HEK293T (cell line): Measurements from ENCODE around the gene SQOR.

ENCODE experiments used
- CTCF ChIA-PET: fragments of 350-600 bp; formaldehyde crosslinking; extraction: SDS; loops from one replicate; lab custom pipeline; 2021; ENCODE audit warnings: antibody characterized with exemption, inconsistent platforms; lab: Yijun Ruan, JAX
- POLR2A ChIA-PET: fragments of 350-600 bp; formaldehyde crosslinking; extraction: SDS; loops from one replicate; lab custom pipeline; 2020; ENCODE audit warnings: antibody characterized with exemption, inconsistent platforms; lab: Yijun Ruan, JAX
- DNase-seq: peaks from one replicate; pipeline ENCODE4 v3.0.0; 2012; ENCODE audit warnings: mixed read lengths; ENCODE audit errors: extremely low spot score
- ARNT ChIP-seq: fragments of 450-650 bp; IDR thresholded peaks from 2 replicates; pipeline ENCODE4 v1.6.1; 2017; ENCODE audit warnings: mild to moderate bottlenecking
- BHLHE40 ChIP-seq: fragments of 450-650 bp; IDR thresholded peaks from 2 replicates; pipeline ENCODE4 v1.6.1; 2016; ENCODE audit warnings: mild to moderate bottlenecking, moderate library complexity, borderline replicate concordance
- CTBP1 ChIP-seq: fragments of 450-650 bp; IDR thresholded peaks from 2 replicates; pipeline ENCODE4 v1.6.1; 2016; ENCODE audit warnings: borderline replicate concordance
- ELF4 ChIP-seq: fragments of 450-650 bp; IDR thresholded peaks from 2 replicates; pipeline ENCODE4 v1.6.1; 2017; ENCODE audit warnings: antibody characterized with exemption
- FOXA1 ChIP-seq: fragments of 450-650 bp; IDR thresholded peaks from 2 replicates; pipeline ENCODE4 v1.6.1; 2016; ENCODE audit warnings: mild to moderate bottlenecking
- FOXK2 ChIP-seq: fragments of 450-650 bp; IDR thresholded peaks from 2 replicates; pipeline ENCODE4 v1.6.1; 2016; ENCODE audit warnings: mild to moderate bottlenecking
- FOXM1 ChIP-seq: fragments of 450-650 bp; IDR thresholded peaks from 2 replicates; pipeline ENCODE4 v1.6.1; 2017; ENCODE audit warnings: mild to moderate bottlenecking, borderline replicate concordance
- HDGF ChIP-seq: fragments of 450-650 bp; IDR thresholded peaks from 2 replicates; pipeline ENCODE4 v1.6.1; 2017; ENCODE audit warnings: antibody characterized with exemption, borderline replicate concordance
- L3MBTL2 ChIP-seq: fragments of 450-650 bp; conservative IDR thresholded peaks from 2 replicates; pipeline ENCODE4 v1.6.1; 2016; ENCODE audit warnings: mild to moderate bottlenecking
- LEF1 ChIP-seq: fragments of 450-650 bp; IDR thresholded peaks from 2 replicates; pipeline ENCODE4 v1.6.1; 2017; ENCODE audit warnings: mild to moderate bottlenecking, borderline replicate concordance
- NFRKB ChIP-seq: fragments of 450-650 bp; IDR thresholded peaks from 2 replicates; pipeline ENCODE4 v1.6.1; 2016; ENCODE audit warnings: mild to moderate bottlenecking, moderate library complexity
- PKNOX1 ChIP-seq: fragments of 450-650 bp; IDR thresholded peaks from 2 replicates; pipeline ENCODE4 v1.6.1; 2016
- SP1 ChIP-seq: fragments of 450-650 bp; IDR thresholded peaks from 2 replicates; pipeline ENCODE4 v1.6.1; 2017
- SUZ12 ChIP-seq: fragments of 450-650 bp; IDR thresholded peaks from 2 replicates; pipeline ENCODE4 v1.6.1; 2016; ENCODE audit warnings: mild to moderate bottlenecking
- TARDBP ChIP-seq: fragments of 450-650 bp; IDR thresholded peaks from 2 replicates; pipeline ENCODE4 v1.6.1; 2016
- ZNF384 ChIP-seq: fragments of 450-650 bp; IDR thresholded peaks from 2 replicates; pipeline ENCODE4 v1.6.1; 2016

Gene SQOR

GRCh38 chr15:45634432-45635190 lies at the start of gene SQOR:
Gene SQOR, plus strand, starts transcription at chr15:45635029. Its CDS starts 23,895 bp downstream, at chr15:45658924.
- TF ChIP-seq NFRKB (no peak), SUZ12 (no peak), SP1 (no peak), HDGF (no peak), TARDBP (no peak), L3MBTL2 (no peak), ARNT (no peak)
- DNase-seq = no peak
- ChIA-PET POLR2A (no interaction called here), CTCF (no interaction called here)

- no peak for DNase-seq
- POLR2A ChIA-PET = interaction anchor here (1.1 kb wide), 1 partner anchor 21 kb away, joined by 3 read pairs; no protein-coding TSS in a partner anchor
- CTCF ChIA-PET = interaction anchor here (1.1 kb wide), 1 partner anchor 29 kb away, joined by 3 read pairs; no protein-coding TSS in a partner anchor
- TF ChIP-seq BHLHE40 (no peak), PKNOX1 (no peak), FOXM1 (no peak), FOXA1 (no peak), ELF4 (no peak), LEF1 (no peak), SP1 (no peak), L3MBTL2 (no peak), NFRKB (no peak), TARDBP (no peak), SUZ12 (no peak)
Observed at GRCh38 chr15:45585069-45585791, 49.6 kb upstream of the SQOR start.

DNA sequence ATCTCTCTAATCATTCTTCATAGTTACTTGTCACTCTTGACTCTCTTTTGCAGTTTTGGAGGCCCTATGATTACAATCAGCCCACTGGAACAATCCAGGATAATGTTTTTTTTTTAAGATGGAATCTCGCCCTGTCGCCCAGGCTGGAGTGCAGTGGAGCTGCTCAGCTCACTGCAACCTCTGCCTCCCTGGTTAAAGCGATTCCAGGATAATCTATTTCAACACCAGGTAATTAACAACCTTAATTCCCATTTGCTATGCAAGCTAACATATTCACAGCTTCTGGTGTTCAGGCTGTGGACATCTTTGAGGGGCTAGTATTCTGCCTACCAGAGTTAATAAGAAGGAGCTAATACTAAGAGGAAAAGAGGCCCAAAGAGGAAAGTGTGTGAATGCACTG lies 48.7 kb upstream of the SQOR start:
- ChIA-PET CTCF (interaction anchor here (1.0 to 1.1 kb wide), 2 partner anchors 12 to 28 kb away, joined by 3 to 4 read pairs; no protein-coding TSS in a partner anchor), POLR2A (interaction anchor here (0.7 to 2.1 kb wide), 6 partner anchors 12 to 101 kb away, joined by 3 to 13 read pairs (median 3); no protein-coding TSS in a partner anchor)
- TF ChIP-seq HDGF (no peak), TARDBP (no peak), ZNF384 (no peak), LEF1 (no peak), FOXK2 (no peak), ARNT (no peak), NFRKB (no peak), PKNOX1 (no peak), CTBP1 (no peak), FOXA1 (no peak), BHLHE40 (no peak), ELF4 (no peak), SP1 (no peak), FOXM1 (no peak), L3MBTL2 (no peak), SUZ12 (no peak)
- DNase-seq = no peak

- ChIA-PET POLR2A (interaction anchor here (0.7 to 2.1 kb wide), 16 partner anchors 9 to 386 kb away, joined by 3 to 13 read pairs (median 3); no protein-coding TSS in a partner anchor), CTCF (interaction anchor here (1.0 kb wide), 1 partner anchor 12 kb away, joined by 4 read pairs; no protein-coding TSS in a partner anchor)
- no peak for DNase-seq
Observed at GRCh38 chr15:45586601-45587094, 48.2 kb upstream of the SQOR start.

More at GRCh38 chr15:45586601-45587094, 48.2 kb upstream of the SQOR start:
- TF ChIP-seq L3MBTL2 (no peak), SUZ12 (no peak), PKNOX1 (no peak), LEF1 (no peak), ELF4 (no peak), HDGF (no peak), TARDBP (no peak), FOXK2 (no peak), ZNF384 (no peak), CTBP1 (no peak), BHLHE40 (no peak), ARNT (no peak), NFRKB (no peak), FOXA1 (no peak), SP1 (no peak), FOXM1 (no peak)
